ENCODE measurements around the gene OR10G7. TPM values are rescaled to one million over a fixed set of nuclear protein-coding genes. Genes with fewer than 3 reads are reported as not detected.

The OR10G7 gene
- total and polyA plus RNA-seq, 2 of the 13 experiments (the other 11 are each of a cell fraction or from before 2014, with no cell fraction given) = not detected

DNA sequence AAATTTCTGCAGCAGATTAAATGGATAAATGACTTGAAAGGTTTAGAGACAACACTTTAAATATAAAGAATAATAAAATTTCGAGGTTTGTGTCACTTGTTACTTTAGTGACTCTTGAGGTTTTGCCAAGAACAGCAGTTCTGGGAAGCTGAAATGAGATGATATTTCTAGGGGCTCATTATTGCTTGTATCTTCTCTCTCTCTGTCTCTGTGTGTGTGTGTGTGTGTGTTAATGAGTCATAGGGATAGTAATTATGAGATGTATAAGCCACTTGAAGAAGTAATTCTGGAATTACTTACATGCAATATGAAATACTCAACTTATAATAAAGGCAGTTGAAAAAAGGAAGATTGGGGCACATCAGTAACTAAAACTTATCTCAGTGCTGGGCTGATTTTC, 9.6 kb upstream of the OR10G7 start:
- ChIA-PET POLR2A (no interaction called here), CTCF (ENCODE audit: low intra/inter-chr PET ratio, low total read pairs) (no interaction called here)
- 0% methylated on average over 1 of the region's 1 CpG for WGBS (ENCODE audit: low lambda C conversion rate)
- DNase-seq (ENCODE audit: low spot score) (no peak), ATAC-seq (no peak), FAIRE-seq (no peak)
- Histone ChIP-seq H3K4me1 (ENCODE audit: insufficient read depth, low read length) (no peaks in the 10 kb centered on the region), H3K27me3 (ENCODE audit: control insufficient read depth in 1 of 2, insufficient read depth in 2 of 2, low read length in 2 of 2) (peaks cover 0 to 4% of the 10 kb centered on the region in 2 experiments; a peak in 1 of 5 replicates), H3K27ac (ENCODE audit: extremely low read length, insufficient read depth, low read length) (no peak overlapping the region), H3K4me3 (replicated peaks in 1 of 3; ENCODE audit: insufficient read depth in 1 of 3, low read depth in 2 of 3, low read length in 3 of 3) (no peak overlapping the region), H2AFZ (ENCODE audit: low read length) (no peak overlapping the region), H3K79me2 (ENCODE audit: insufficient read depth, low read length) (no peaks in the 10 kb centered on the region), H3K4me2 (ENCODE audit: low read depth, low read length) (no peak overlapping the region), H3K9ac (ENCODE audit: insufficient read depth, low read depth, low read length) (no peak overlapping the region), H3K9me3 (ENCODE audit: low read length) (no peaks in the 10 kb centered on the region), H3K36me3 (replicated peaks in 1 of 2; ENCODE audit: control insufficient read depth in 1 of 2, insufficient read depth in 2 of 2, low read length in 2 of 2) (no peaks in the 10 kb centered on the region), H4K20me1 (ENCODE audit: insufficient read depth, low read length) (no peaks in the 10 kb centered on the region)
- TF ChIP-seq, protein P1, sequence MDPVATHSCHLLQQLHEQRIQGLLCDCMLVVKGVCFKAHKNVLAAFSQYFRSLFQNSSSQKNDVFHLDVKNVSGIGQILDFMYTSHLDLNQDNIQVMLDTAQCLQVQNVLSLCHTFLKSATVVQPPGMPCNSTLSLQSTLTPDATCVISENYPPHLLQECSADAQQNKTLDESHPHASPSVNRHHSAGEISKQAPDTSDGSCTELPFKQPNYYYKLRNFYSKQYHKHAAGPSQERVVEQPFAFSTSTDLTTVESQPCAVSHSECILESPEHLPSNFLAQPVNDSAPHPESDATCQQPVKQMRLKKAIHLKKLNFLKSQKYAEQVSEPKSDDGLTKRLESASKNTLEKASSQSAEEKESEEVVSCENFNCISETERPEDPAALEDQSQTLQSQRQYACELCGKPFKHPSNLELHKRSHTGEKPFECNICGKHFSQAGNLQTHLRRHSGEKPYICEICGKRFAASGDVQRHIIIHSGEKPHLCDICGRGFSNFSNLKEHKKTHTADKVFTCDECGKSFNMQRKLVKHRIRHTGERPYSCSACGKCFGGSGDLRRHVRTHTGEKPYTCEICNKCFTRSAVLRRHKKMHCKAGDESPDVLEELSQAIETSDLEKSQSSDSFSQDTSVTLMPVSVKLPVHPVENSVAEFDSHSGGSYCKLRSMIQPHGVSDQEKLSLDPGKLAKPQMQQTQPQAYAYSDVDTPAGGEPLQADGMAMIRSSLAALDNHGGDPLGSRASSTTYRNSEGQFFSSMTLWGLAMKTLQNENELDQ (CRISPR knock-in tag; IDR thresholded peaks at IDR 0.05; ENCODE audit: borderline replicate concordance) = no peak
- TF ChIP-seq RFX3 (CRISPR knock-in tag; IDR thresholded peaks at IDR 0.05) = no peak
- TF ChIP-seq ZNF431 (CRISPR knock-in tag; IDR thresholded peaks at IDR 0.05; ENCODE audit: borderline replicate concordance, low read depth) = no peak
- no peak for TF ChIP-seq ZNF234 (CRISPR knock-in tag; conservative IDR thresholded peaks at IDR 0.05)
- TF ChIP-seq ZNF432 (CRISPR knock-in tag; IDR thresholded peaks at IDR 0.05; ENCODE audit: borderline replicate concordance) = no peak
- TF ChIP-seq KDM1A (CRISPR knock-in tag; IDR thresholded peaks at IDR 0.05) = no peak
- TF ChIP-seq ATF7 (IDR thresholded peaks at IDR 0.05) = no peak
- no peak for TF ChIP-seq ATF7 (CRISPR knock-in tag; IDR thresholded peaks at IDR 0.05)
- TF ChIP-seq SRF (IDR thresholded peaks at IDR 0.05; ENCODE audit: low read depth, low read length) = no peak
- no peak for TF ChIP-seq ETV6 (CRISPR knock-in tag; conservative IDR thresholded peaks at IDR 0.05)
- no peak for TF ChIP-seq ARID2 (CRISPR knock-in tag; IDR thresholded peaks at IDR 0.05; ENCODE audit: borderline replicate concordance)
- no peak for TF ChIP-seq ARHGAP35 (CRISPR knock-in tag; IDR thresholded peaks at IDR 0.05; ENCODE audit: borderline replicate concordance)
- TF ChIP-seq HOXA7 (CRISPR knock-in tag; IDR thresholded peaks at IDR 0.05) = no peak
- TF ChIP-seq ZNF619 (CRISPR knock-in tag; IDR thresholded peaks at IDR 0.05) = no peak
- TF ChIP-seq, protein P2, sequence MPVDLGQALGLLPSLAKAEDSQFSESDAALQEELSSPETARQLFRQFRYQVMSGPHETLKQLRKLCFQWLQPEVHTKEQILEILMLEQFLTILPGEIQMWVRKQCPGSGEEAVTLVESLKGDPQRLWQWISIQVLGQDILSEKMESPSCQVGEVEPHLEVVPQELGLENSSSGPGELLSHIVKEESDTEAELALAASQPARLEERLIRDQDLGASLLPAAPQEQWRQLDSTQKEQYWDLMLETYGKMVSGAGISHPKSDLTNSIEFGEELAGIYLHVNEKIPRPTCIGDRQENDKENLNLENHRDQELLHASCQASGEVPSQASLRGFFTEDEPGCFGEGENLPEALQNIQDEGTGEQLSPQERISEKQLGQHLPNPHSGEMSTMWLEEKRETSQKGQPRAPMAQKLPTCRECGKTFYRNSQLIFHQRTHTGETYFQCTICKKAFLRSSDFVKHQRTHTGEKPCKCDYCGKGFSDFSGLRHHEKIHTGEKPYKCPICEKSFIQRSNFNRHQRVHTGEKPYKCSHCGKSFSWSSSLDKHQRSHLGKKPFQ (CRISPR knock-in tag; IDR thresholded peaks at IDR 0.05; ENCODE audit: insufficient replicate concordance) = no peak
- TF ChIP-seq NFYB (CRISPR knock-in tag; IDR thresholded peaks at IDR 0.05) = no peak
- in situ Hi-C loops (cut with HindIII; ENCODE audit: extremely low pct_ligation_motif_present, low pct_unique_long_range_greater_than_20kb) = no loop called here
- BruUV-seq (replicated peaks) = no TSS peak
- intact Hi-C loops (cut with micrococcal nuclease; ENCODE audit: unreplicated experiment) = no loop called here
